HCT116 (cell line): ENCODE data around the gene PHLPP2. TPM values are rescaled to one million over a fixed set of nuclear protein-coding genes. Genes with fewer than 3 reads are reported as not detected.

Experiments
- ATAC-seq: fragments of 200-7000 bp; cut with Tn5 transposase; 2 replicates; pipeline ENCODE4 v1.9.1; 2020; ENCODE audit warnings: mild to moderate bottlenecking, moderate library complexity
- BruUV-seq: library from RNA; stranded (reverse); fragments of 400-500 nt; replicated peaks from 2 replicates; lab custom pipeline; 2021; lab: Mats Ljungman, UMichigan
- CTCF ChIA-PET: fragments of 300-600 bp; sonication (Branson Sonifier 250); formaldehyde crosslinking; loops from one replicate; lab custom pipeline; 2021; ENCODE audit warnings: antibody characterized with exemption; lab: Charles Lee
- POLR2A ChIA-PET: fragments of 300-600, 350-600 bp; sonication (Branson Sonifier 250); formaldehyde crosslinking; loops from one replicate; lab custom pipeline; 2021; ENCODE audit warnings: antibody characterized with exemption; lab: Charles Lee
- RAD21 ChIA-PET, 2 experiments: fragments of 300-600 bp; sonication (Branson Sonifier 250); formaldehyde crosslinking; loops; one replicate each; lab custom pipeline; 2023; ENCODE audit warnings: low total read pairs in 2 of 2; ENCODE audit not compliant: uncharacterized antibody in 2 of 2, unreplicated experiment in 2 of 2, low non-redundant PET in 1 of 2; lab: Charles Lee
- DNase-seq: peaks from one replicate; pipeline ENCODE4 v3.0.0-alpha.2; 2010; ENCODE audit warnings: low read depth, low spot score
- H2AFZ ChIP-seq: fragments of 200-600 bp; shearing (Covaris generic), sonication (generic); 2 replicates; pipeline ENCODE4 v1.6.1; 2017; ENCODE audit warnings: low read depth, mixed run types, mixed read lengths, antibody characterized with exemption, low read length; ENCODE audit not compliant: poor library complexity, severe bottlenecking
- H3K27ac ChIP-seq: 2 replicates; pipeline ENCODE4 v1.5.1; 2012; ENCODE audit warnings: low read depth, low read length
- H3K27me3 ChIP-seq: fragments of 200-600 bp; sonication (generic); 2 replicates; pipeline ENCODE4 v1.6.1; 2016; ENCODE audit warnings: mixed run types, low read length, mixed read lengths; ENCODE audit not compliant: insufficient read depth
- H3K36me3 ChIP-seq, 2 experiments: fragments of 200-500 bp in 1 of 2; fragments of 200-600 bp in 1 of 2; sonication (Bioruptor generic) in 1 of 2; sonication (generic) in 1 of 2; 2 replicates each; pipeline versions ENCODE4 v1.5.1 to v1.6.1; 2014 to 2016; ENCODE audit warnings: low read length in 2 of 2, inconsistent platforms in 1 of 2, mixed read lengths in 1 of 2, mixed run types in 1 of 2; ENCODE audit not compliant: insufficient read depth in 2 of 2, control insufficient read depth in 1 of 2
- H3K4me1 ChIP-seq, 2 experiments: fragments of 200-600 bp in 1 of 2; sonication (generic) in 1 of 2; 2 replicates each; pipeline versions ENCODE4 v1.5.1 to v1.6.1; 2012 to 2017; ENCODE audit warnings: low read length in 2 of 2, inconsistent platforms in 1 of 2, mild to moderate bottlenecking in 1 of 2, mixed read lengths in 1 of 2, mixed run types in 1 of 2, moderate library complexity in 1 of 2; ENCODE audit not compliant: insufficient read depth in 2 of 2, control insufficient read depth in 1 of 2
- H3K4me2 ChIP-seq: fragments of 200-600 bp; sonication (generic); 2 replicates; pipeline ENCODE4 v1.6.1; 2017; ENCODE audit warnings: mixed run types, low read length, mixed read lengths
- H3K4me3 ChIP-seq, 2 experiments: fragments of 200-600 bp in 1 of 2; sonication (generic) in 1 of 2; replicated peaks in 1 of 2; 2 replicates each; pipeline ENCODE4 v1.5.1; 2011 to 2016; ENCODE audit warnings: low read length in 2 of 2, control low read depth in 1 of 2, low read depth in 1 of 2, mild to moderate bottlenecking in 1 of 2, mixed read lengths in 1 of 2, mixed run types in 1 of 2
- H3K79me2 ChIP-seq: fragments of 200-600 bp; sonication (generic); 2 replicates; pipeline ENCODE4 v1.6.1; 2017; ENCODE audit warnings: mild to moderate bottlenecking, mixed run types, low read length, moderate library complexity, mixed read lengths; ENCODE audit not compliant: insufficient read depth
- H3K9ac ChIP-seq: fragments of 200-600 bp; sonication (generic); 2 replicates; pipeline ENCODE4 v1.6.1; 2016; ENCODE audit warnings: low read length, mixed read lengths
- H3K9me2 ChIP-seq: fragments of 200-600 bp; sonication (generic), shearing (Covaris generic); 2 replicates; pipeline ENCODE4 v1.6.1; 2017; ENCODE audit warnings: mixed run types, mild to moderate bottlenecking, moderate library complexity; ENCODE audit not compliant: insufficient read depth
- H3K9me3 ChIP-seq, 2 experiments: fragments of 200-500 bp in 1 of 2; fragments of 200-600 bp in 1 of 2; sonication (Bioruptor generic) in 1 of 2; sonication (generic) in 1 of 2; 2 replicates each; pipeline ENCODE4 v1.6.1; 2014 to 2017; ENCODE audit warnings: low read length in 2 of 2, mixed read lengths in 2 of 2, inconsistent platforms in 1 of 2, low read depth in 1 of 2, mild to moderate bottlenecking in 1 of 2, mixed run types in 1 of 2, moderate library complexity in 1 of 2; ENCODE audit not compliant: control insufficient read depth in 1 of 2, insufficient read depth in 1 of 2
- H4K20me1 ChIP-seq: fragments of 200-600 bp; sonication (generic), shearing (Covaris generic); 2 replicates; pipeline ENCODE4 v1.6.1; 2017; ENCODE audit warnings: mixed run types, mild to moderate bottlenecking, moderate library complexity; ENCODE audit not compliant: insufficient read depth
- ATF3 ChIP-seq: IDR thresholded peaks from 2 replicates; pipeline ENCODE4 v1.6.1; 2012
- CBX3 ChIP-seq: IDR thresholded peaks from 2 replicates; pipeline ENCODE4 v1.6.1; 2012; ENCODE audit warnings: low read depth
- CEBPB ChIP-seq: IDR thresholded peaks from 2 replicates; pipeline ENCODE4 v1.6.1; 2012; ENCODE audit warnings: low read depth
- CTCF ChIP-seq, 3 experiments: fragments of 200-600 bp in 1 of 3; sonication (generic) in 1 of 3; IDR thresholded peaks in 2 of 3; conservative IDR thresholded peaks in 1 of 3; 2 replicates each; pipeline ENCODE4 v1.5.1; 2012 to 2017; ENCODE audit warnings: low read depth in 2 of 3, low read length in 2 of 3, antibody characterized with exemption in 1 of 3, borderline replicate concordance in 1 of 3, control low read depth in 1 of 3, mild to moderate bottlenecking in 1 of 3, mixed read lengths in 1 of 3, mixed run types in 1 of 3, moderate library complexity in 1 of 3; ENCODE audit not compliant: insufficient read depth in 1 of 3
- ELF1 ChIP-seq: IDR thresholded peaks from 2 replicates; pipeline ENCODE4 v1.6.1; 2012; ENCODE audit warnings: low read depth, borderline replicate concordance
- EZH2phosphoT487 ChIP-seq: fragments of 200-600 bp; IDR thresholded peaks from 2 replicates; pipeline ENCODE4 v1.6.1; 2018; ENCODE audit warnings: antibody characterized with exemption, borderline replicate concordance
- FOSL1 ChIP-seq: IDR thresholded peaks from 2 replicates; pipeline ENCODE4 v1.6.1; 2012; ENCODE audit warnings: low read depth
- JUND ChIP-seq: IDR thresholded peaks from 2 replicates; pipeline ENCODE4 v1.6.1; 2012
- MAX ChIP-seq: IDR thresholded peaks from 2 replicates; pipeline ENCODE4 v1.6.1; 2012
- POLR2A ChIP-seq: IDR thresholded peaks from 2 replicates; pipeline ENCODE4 v1.7.0; 2011; ENCODE audit warnings: borderline replicate concordance; ENCODE audit not compliant: insufficient read depth, insufficient read length; ENCODE audit errors: extremely low read depth
- POLR2AphosphoS5 ChIP-seq: IDR thresholded peaks from 2 replicates; pipeline ENCODE4 v1.6.1; 2011; ENCODE audit warnings: mild to moderate bottlenecking, low read depth, low read length, moderate library complexity
- RAD21 ChIP-seq: IDR thresholded peaks from 2 replicates; pipeline ENCODE4 v1.6.1; 2012; ENCODE audit warnings: low read depth, mild to moderate bottlenecking
- REST ChIP-seq: IDR thresholded peaks from 2 replicates; pipeline ENCODE4 v1.6.1; 2012; ENCODE audit warnings: low read depth
- SIN3A ChIP-seq: IDR thresholded peaks from 2 replicates; pipeline ENCODE4 v1.6.1; 2012; ENCODE audit warnings: low read depth
- SP1 ChIP-seq: IDR thresholded peaks from 2 replicates; pipeline ENCODE4 v1.6.1; 2012; ENCODE audit warnings: low read depth
- SRF ChIP-seq: IDR thresholded peaks from 2 replicates; pipeline ENCODE4 v1.6.1; 2012; ENCODE audit warnings: low read depth
- TCF7L2 ChIP-seq: IDR thresholded peaks from 2 replicates; pipeline ENCODE4 v1.7.0; 2011; ENCODE audit warnings: borderline replicate concordance, inconsistent platforms; ENCODE audit not compliant: insufficient read depth, insufficient read length; ENCODE audit errors: extremely low read depth
- YY1 ChIP-seq: IDR thresholded peaks from 2 replicates; pipeline ENCODE4 v1.6.1; 2011; ENCODE audit warnings: low read length, low read depth, moderate library complexity, mild to moderate bottlenecking; ENCODE audit not compliant: insufficient replicate concordance; ENCODE audit errors: extremely low read depth
- ZFX ChIP-seq: fragments of 450-650 bp; IDR thresholded peaks from 2 replicates; pipeline ENCODE4 v1.6.1; 2017
- ZNF274 ChIP-seq: fragments of 200-500 bp; sonication (Bioruptor generic); IDR thresholded peaks from 2 replicates; pipeline ENCODE4 v1.6.1; 2014; ENCODE audit warnings: mild to moderate bottlenecking, low read depth, low read length, inconsistent platforms
- intact Hi-C: fragments of 100-400 bp; cut with micrococcal nuclease; formaldehyde crosslinking; loops from 2 replicates; pipeline ENCODE4 v1.10.0; 2022
- total RNA-seq: library from RNA; stranded (reverse); gene quantifications from one replicate; pipeline ENCODE4 v1.2.1, GENCODE V29; 2021; ENCODE audit not compliant: unreplicated experiment

PHLPP2 gene
- total RNA-seq, 1 experiment from 2014 or later = 9.0 TPM

GRCh38 chr16:71618429-71618828 lies 106.1 kb downstream of the PHLPP2 start:
- Histone ChIP-seq H3K4me1 (no peaks in the 10 kb centered on the region), H3K27me3 (no peaks in the 10 kb centered on the region), H3K4me2 (no peak overlapping the region), H3K9me2 (no peaks in the 10 kb centered on the region), H4K20me1 (no peaks in the 10 kb centered on the region), H2AFZ (no peak overlapping the region), H3K36me3 (no peaks in the 10 kb centered on the region)
- ChIA-PET CTCF (no interaction called here), RAD21 (no interaction called here)
- no peak for DNase-seq
- ATAC-seq = no peak
- no peak for TF ChIP-seq MAX
- no peak for TF ChIP-seq CTCF (IDR thresholded peaks at IDR 0.05 in 2 of 3, conservative IDR thresholded peaks at IDR 0.05 in 1 of 3; ENCODE audit: borderline replicate concordance in 1 of 3, insufficient read depth in 1 of 3, low read depth in 2 of 3, low read length in 2 of 3)
- TF ChIP-seq JUND = no peak
- TF ChIP-seq ATF3 = no peak
- TF ChIP-seq ELF1 = no peak
- no peak for TF ChIP-seq POLR2A
- no peak for TF ChIP-seq SIN3A
- TF ChIP-seq RAD21 = no peak
- TF ChIP-seq SRF = no peak
- no peak for TF ChIP-seq ZNF274
- TF ChIP-seq CEBPB = no peak
- no peak for TF ChIP-seq TCF7L2
- no peak for TF ChIP-seq SP1
- TF ChIP-seq CBX3 = no peak
- no peak for TF ChIP-seq ZFX
- TF ChIP-seq YY1 = no peak
- TF ChIP-seq REST = no peak
- no peak for TF ChIP-seq EZH2phosphoT487
- TF ChIP-seq POLR2AphosphoS5 = no peak
- no peak for TF ChIP-seq FOSL1
- TF ChIP-seq, all 23 proteins: peak for 0
- no peak overlapping the region for H3K27ac ChIP-seq
- no peaks in the 10 kb centered on the region for H3K9me3 ChIP-seq
- no TSS peak for BruUV-seq
- POLR2A ChIA-PET = no interaction called here
- intact Hi-C loops = no loop called here
- no peak overlapping the region for H3K9ac ChIP-seq
- no peaks in the 10 kb centered on the region for H3K79me2 ChIP-seq
- no peak overlapping the region for H3K4me3 ChIP-seq
